B cell (primary cell): ENCODE measurements around the gene RFX8. TPM values are rescaled to one million over a fixed set of nuclear protein-coding genes. Genes with fewer than 3 reads are reported as not detected.

Source experiments
- ATAC-seq: fragments of 200-7000 bp; cut with Tn5 transposase; one replicate; pipeline ENCODE4 v1.10.0; 2021; ENCODE audit warnings: low read depth, mild to moderate bottlenecking, moderate number of reproducible peaks, moderate library complexity
- CTCF ChIA-PET: fragments of 350-600 bp; sonication (Branson Sonifier 250); formaldehyde crosslinking; loops from one replicate; lab custom pipeline; 2021; ENCODE audit warnings: antibody characterized with exemption, inconsistent platforms; lab: Charles Lee
- POLR2A ChIA-PET: fragments of 350-600 bp; sonication (Branson Sonifier 250); formaldehyde crosslinking; loops from one replicate; lab custom pipeline; 2021; ENCODE audit warnings: antibody characterized with exemption; lab: Charles Lee
- DNase-seq: peaks from one replicate; pipeline ENCODE4 v3.0.0; 2013
- H2AFZ ChIP-seq: 2 replicates; pipeline ENCODE4 v1.6.1; 2012; ENCODE audit warnings: mild to moderate bottlenecking, low read depth, low read length; ENCODE audit not compliant: insufficient read depth, poor library complexity, severe bottlenecking
- H3K27ac ChIP-seq, 2 donors: 1 replicate in 1 of 2; 2 replicates in 1 of 2; pipeline ENCODE4 v1.5.1; 2012 to 2013; ENCODE audit warnings: low read length in 2 of 2, mild to moderate bottlenecking in 2 of 2, moderate library complexity in 1 of 2
- H3K27me3 ChIP-seq, 4 experiments: fragments of 200-600 bp in 1 of 4; sonication (generic) in 1 of 4; replicated peaks in 1 of 4; 1 replicate in 2 of 4; 2 replicates in 2 of 4; pipeline versions ENCODE4 v1.6.1 to v1.7.0; 2013 to 2016; ENCODE audit warnings: low read length in 3 of 4, mild to moderate bottlenecking in 2 of 4, mixed read lengths in 1 of 4, moderate library complexity in 1 of 4; ENCODE audit not compliant: insufficient read depth in 4 of 4, control insufficient read depth in 3 of 4; ENCODE audit errors: control extremely low read depth in 1 of 4
- H3K36me3 ChIP-seq, 2 experiments: replicated peaks in 1 of 2; 1 replicate in 1 of 2; 2 replicates in 1 of 2; pipeline versions ENCODE4 v1.6.1 to v1.7.1; 2013; ENCODE audit warnings: low read length in 1 of 2; ENCODE audit not compliant: insufficient read depth in 2 of 2, control insufficient read depth in 1 of 2; ENCODE audit errors: control extremely low read depth in 1 of 2, extremely low read depth in 1 of 2
- H3K4me1 ChIP-seq, 2 donors: fragments of 200-600 bp in 1 of 2; sonication (generic) in 1 of 2; 1 replicate in 1 of 2; 2 replicates in 1 of 2; pipeline versions ENCODE4 v1.5.1 to v1.6.1; 2013 to 2017; ENCODE audit warnings: low read length in 2 of 2; ENCODE audit not compliant: control insufficient read depth in 2 of 2, insufficient read depth in 2 of 2
- H3K4me2 ChIP-seq: replicated peaks from 2 replicates; pipeline ENCODE3; 2012; ENCODE audit warnings: mild to moderate bottlenecking, low read depth, low read length; ENCODE audit not compliant: poor library complexity, severe bottlenecking
- H3K4me3 ChIP-seq, 5 experiments: fragments of 200-600 bp in 1 of 5; sonication (generic) in 1 of 5; 1 replicate in 3 of 5; 2 replicates in 2 of 5; pipeline versions ENCODE4 v1.5.1 to v1.7.0; 2011 to 2016; ENCODE audit warnings: low read length in 4 of 5, mild to moderate bottlenecking in 4 of 5, low read depth in 2 of 5, control low read depth in 1 of 5, moderate library complexity in 1 of 5; ENCODE audit not compliant: insufficient read depth in 1 of 5; ENCODE audit errors: control extremely low read depth in 1 of 5, extremely low read depth in 1 of 5
- H3K79me2 ChIP-seq: fragments of 200-600 bp; sonication (generic); one replicate; pipeline ENCODE4 v1.6.0; 2016; ENCODE audit warnings: low read length; ENCODE audit not compliant: control insufficient read depth, insufficient read depth
- H3K9ac ChIP-seq: fragments of 200-600 bp; sonication (generic); 2 replicates; pipeline ENCODE4 v1.6.1; 2017; ENCODE audit warnings: mild to moderate bottlenecking, low read length, moderate library complexity
- H3K9me3 ChIP-seq, 3 donors: one replicate each; pipeline versions ENCODE4 v1.6.1 to v1.7.1; 2013; ENCODE audit warnings: low read length in 2 of 3; ENCODE audit not compliant: control insufficient read depth in 2 of 3, insufficient read depth in 1 of 3; ENCODE audit errors: control extremely low read depth in 1 of 3
- H4K20me1 ChIP-seq: 2 replicates; pipeline ENCODE4 v1.6.0; 2012; ENCODE audit warnings: mild to moderate bottlenecking, low read length; ENCODE audit not compliant: insufficient read depth, control insufficient read depth, poor library complexity, severe bottlenecking
- H3K27ac Mint-ChIP-seq: one replicate; pipeline ENCODE4 v1.8.0; 2021; ENCODE audit warnings: mixed read lengths
- H3K27me3 Mint-ChIP-seq: one replicate; pipeline ENCODE4 v1.8.0; 2021; ENCODE audit warnings: mixed read lengths
- H3K4me1 Mint-ChIP-seq: one replicate; pipeline ENCODE4 v1.8.0; 2021; ENCODE audit warnings: mixed read lengths
- H3K4me3 Mint-ChIP-seq: one replicate; pipeline ENCODE4 v1.8.0; 2021; ENCODE audit warnings: mixed read lengths
- H3K9me3 Mint-ChIP-seq: one replicate; pipeline ENCODE4 v1.8.0; 2022; ENCODE audit warnings: mixed read lengths; ENCODE audit not compliant: insufficient read depth
- EZH2 ChIP-seq: IDR thresholded peaks from 2 replicates; pipeline ENCODE4 v1.6.1; 2012; ENCODE audit warnings: borderline replicate concordance, low read depth, mild to moderate bottlenecking, moderate library complexity, low read length; ENCODE audit not compliant: insufficient read depth, poor library complexity, severe bottlenecking
- WGBS: methylation state at CpG from one replicate; pipeline ENCODE4 v1.1.5; 2013; ENCODE audit warnings: missing lambda C conversion rate; ENCODE audit not compliant: insufficient coverage; 5-methylcytosine and 5-hydroxymethylcytosine counted together
- intact Hi-C: fragments of 100-400 bp; cut with micrococcal nuclease; formaldehyde crosslinking; loops from one replicate; pipeline ENCODE4 v1.10.0; 2022
- polyA plus RNA-seq: library from polyadenylated mRNA; depleted of rRNA; stranded (reverse); fragments of >200 nt; gene quantifications from 2 replicates; pipeline ENCODE4 v1.2.3, GENCODE V29; 2012
- total RNA-seq, 2 donors: library from RNA; stranded (reverse); fragments of 120-200 nt in 1 of 2; gene quantifications; 1 replicate in 1 of 2; 2 replicates in 1 of 2; pipeline versions ENCODE4 v1.2.3 to v1.2.4, GENCODE V29; 2013 to 2022
- TF ChIP-seq, protein P1 (sequence below): fragments of 200-600 bp; IDR thresholded peaks from one replicate; pipeline ENCODE4 v1.8.0; 2022; ENCODE audit warnings: antibody characterized with exemption, mild to moderate bottlenecking

Gene RFX8
- total and polyA plus RNA-seq, 2 donors (not counting 1 experiment from before 2014, with no cell fraction given), result not detected

DNA sequence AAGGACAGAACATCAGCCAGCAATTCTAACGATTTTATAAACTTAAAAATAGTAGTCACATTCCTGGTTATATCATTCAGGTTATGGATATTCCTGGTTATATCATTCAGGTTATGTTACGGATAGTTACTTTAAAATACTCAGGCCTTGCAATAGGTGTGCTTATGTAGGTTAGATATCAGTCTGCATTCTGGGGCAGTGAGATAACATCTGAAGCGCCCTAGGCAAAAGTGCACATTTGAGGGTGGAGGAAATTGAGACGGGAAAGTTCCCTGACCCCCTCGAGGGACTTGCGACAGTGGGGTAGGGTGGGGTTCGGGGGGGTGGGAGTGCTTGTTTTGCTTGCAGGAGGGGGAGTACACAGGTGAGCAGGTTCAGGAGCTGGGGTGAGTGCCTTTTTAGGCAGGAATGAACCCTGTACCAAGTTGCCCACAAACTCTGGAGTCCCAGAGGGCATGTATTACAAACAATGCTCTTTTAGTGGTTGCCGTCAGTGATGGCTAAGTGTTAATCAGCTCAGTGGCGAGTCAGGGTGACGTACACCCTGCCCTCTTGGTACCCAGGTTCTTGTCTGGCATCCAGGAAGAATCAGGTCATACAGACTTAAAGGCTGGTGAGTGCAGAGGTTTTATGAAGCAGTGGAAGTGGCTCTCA is 119.4 kb downstream of the RFX8 start:
- no peaks in the 10 kb centered on the region for H4K20me1 ChIP-seq
- DNase-seq (no peak), ATAC-seq (no peak)
- TF ChIP-seq EZH2, result no peak
- TF ChIP-seq, protein P1, sequence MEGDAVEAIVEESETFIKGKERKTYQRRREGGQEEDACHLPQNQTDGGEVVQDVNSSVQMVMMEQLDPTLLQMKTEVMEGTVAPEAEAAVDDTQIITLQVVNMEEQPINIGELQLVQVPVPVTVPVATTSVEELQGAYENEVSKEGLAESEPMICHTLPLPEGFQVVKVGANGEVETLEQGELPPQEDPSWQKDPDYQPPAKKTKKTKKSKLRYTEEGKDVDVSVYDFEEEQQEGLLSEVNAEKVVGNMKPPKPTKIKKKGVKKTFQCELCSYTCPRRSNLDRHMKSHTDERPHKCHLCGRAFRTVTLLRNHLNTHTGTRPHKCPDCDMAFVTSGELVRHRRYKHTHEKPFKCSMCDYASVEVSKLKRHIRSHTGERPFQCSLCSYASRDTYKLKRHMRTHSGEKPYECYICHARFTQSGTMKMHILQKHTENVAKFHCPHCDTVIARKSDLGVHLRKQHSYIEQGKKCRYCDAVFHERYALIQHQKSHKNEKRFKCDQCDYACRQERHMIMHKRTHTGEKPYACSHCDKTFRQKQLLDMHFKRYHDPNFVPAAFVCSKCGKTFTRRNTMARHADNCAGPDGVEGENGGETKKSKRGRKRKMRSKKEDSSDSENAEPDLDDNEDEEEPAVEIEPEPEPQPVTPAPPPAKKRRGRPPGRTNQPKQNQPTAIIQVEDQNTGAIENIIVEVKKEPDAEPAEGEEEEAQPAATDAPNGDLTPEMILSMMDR, result no peak
- H3K4me3 Mint-ChIP-seq, result no peak overlapping the region
- no peaks in the 10 kb centered on the region for H3K36me3 ChIP-seq
- peaks cover 8% of the 10 kb centered on the region for H3K4me1 Mint-ChIP-seq
- no peaks in the 10 kb centered on the region for H3K9me3 Mint-ChIP-seq
- no peaks in the 10 kb centered on the region for H3K4me1 ChIP-seq
- H3K9ac ChIP-seq, result no peak overlapping the region
- ChIA-PET POLR2A (no interaction called here), CTCF (interaction anchor here (1.3 to 1.5 kb wide), 2 partner anchors 13 to 476 kb away, joined by 3 to 8 read pairs; no protein-coding TSS in a partner anchor)
- no peak overlapping the region for H3K27ac Mint-ChIP-seq
- no peak overlapping the region for H3K27ac ChIP-seq
- H3K9me3 ChIP-seq, result no peaks in the 10 kb centered on the region
- WGBS, result 90% methylated on average over 8 of the region's 10 CpGs
- H3K27me3 Mint-ChIP-seq, result peaks cover 5% of the 10 kb centered on the region
- intact Hi-C loops, result no loop called here
- no peaks in the 10 kb centered on the region for H3K27me3 ChIP-seq
- no peak overlapping the region for H3K4me2 ChIP-seq
- no peaks in the 10 kb centered on the region for H3K79me2 ChIP-seq
- no peak overlapping the region for H2AFZ ChIP-seq
- no peak overlapping the region for H3K4me3 ChIP-seq
